Hematopoietic multipotent progenitor cell treated with erythropoietin and hydrocortisone succinate and interleukin-3 and kit ligand, for 6 days (in vitro differentiated cells): ENCODE measurements around the gene HCLS1.
"Not testable (repeated sequence)": the region's sequence is repeated elsewhere in the genome, so short reads cannot be mapped to it uniquely, and the experiment has no call there.

Experiments used
- DNase-seq: peaks from one replicate; pipeline ENCODE4 v3.0.0-alpha.2; 2015

The HCLS1 gene

DNA sequence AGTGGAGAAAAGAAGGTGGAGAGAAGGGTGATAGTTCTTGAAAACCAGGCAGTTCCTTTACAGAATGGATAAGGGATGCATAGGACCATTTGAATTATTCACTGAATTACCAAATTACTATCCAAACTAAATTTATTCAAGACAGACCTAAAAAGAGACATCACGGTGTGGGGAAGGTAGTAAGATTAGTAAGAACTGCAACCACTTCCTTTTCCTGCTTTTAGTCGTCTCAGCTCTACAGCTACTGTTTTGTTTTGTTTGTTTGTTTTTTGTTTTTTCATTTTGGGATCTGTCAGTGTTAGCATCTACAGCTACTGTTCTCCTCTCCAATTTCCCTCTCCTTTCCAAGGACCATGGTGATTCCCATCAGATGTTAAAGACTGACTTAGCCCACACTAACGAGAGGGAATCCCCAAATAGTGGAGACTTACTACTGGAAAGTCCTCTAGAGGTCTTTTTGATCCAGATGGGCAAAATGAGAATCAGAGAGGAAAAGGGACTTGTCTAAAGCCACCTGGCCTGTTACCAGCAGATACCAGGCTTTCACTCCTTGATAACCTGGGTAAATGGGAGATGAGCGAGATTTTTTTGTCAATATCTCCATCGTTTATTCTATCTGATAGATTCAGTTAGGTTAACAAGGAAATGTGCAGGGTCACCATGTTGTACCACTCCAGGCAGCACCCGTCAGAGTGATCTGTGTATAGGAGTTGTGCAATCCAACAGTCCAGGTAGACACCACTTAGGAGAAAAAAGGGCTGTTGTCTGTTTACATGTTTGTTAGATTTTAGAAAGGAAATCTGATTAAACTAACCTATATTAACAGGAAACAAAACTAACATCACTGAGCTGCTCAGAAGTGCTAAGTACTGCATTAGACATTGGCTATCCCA lies 6.0 kb downstream of the HCLS1 start:
- DNase-seq: no peak

DNA sequence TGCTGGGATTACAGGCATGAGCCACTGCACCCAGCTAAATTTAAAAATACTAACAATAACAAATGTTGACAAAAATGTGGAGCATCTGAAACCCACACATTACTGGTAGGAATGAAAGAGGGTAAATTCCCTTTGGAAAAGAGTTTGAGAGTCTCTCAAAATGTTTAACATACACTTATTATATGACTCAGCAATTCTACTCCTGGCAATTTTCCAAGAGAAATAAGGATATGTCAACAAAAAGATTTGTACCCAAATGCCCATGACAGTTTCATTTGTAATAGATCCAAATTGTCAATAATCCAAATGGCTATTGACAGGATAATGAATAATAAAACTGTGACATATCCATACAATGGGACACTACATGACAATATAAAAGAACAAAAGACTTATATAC lies 9.0 kb downstream of the HCLS1 start:
- peak; percentile 55 for DNase-seq

DNA sequence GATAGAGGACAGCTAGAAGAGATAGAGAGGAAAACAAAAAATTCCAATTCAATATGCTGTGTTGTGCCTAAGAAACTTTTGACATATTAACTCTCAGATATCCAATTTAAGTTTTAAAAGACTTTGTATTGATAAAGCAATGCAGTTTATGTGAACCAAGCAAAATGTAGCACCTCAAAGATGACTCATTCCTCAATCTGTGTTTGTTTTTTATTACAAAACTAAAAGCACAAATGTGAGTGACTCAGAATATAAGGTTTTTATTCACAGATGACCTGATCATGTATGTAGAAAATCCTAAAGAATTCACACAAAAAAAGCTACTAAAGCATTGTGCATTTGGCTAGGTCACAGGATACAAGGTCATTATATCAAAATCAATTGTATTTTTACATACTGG lies 11.1 kb downstream of the HCLS1 start:
- no peak for DNase-seq

DNA sequence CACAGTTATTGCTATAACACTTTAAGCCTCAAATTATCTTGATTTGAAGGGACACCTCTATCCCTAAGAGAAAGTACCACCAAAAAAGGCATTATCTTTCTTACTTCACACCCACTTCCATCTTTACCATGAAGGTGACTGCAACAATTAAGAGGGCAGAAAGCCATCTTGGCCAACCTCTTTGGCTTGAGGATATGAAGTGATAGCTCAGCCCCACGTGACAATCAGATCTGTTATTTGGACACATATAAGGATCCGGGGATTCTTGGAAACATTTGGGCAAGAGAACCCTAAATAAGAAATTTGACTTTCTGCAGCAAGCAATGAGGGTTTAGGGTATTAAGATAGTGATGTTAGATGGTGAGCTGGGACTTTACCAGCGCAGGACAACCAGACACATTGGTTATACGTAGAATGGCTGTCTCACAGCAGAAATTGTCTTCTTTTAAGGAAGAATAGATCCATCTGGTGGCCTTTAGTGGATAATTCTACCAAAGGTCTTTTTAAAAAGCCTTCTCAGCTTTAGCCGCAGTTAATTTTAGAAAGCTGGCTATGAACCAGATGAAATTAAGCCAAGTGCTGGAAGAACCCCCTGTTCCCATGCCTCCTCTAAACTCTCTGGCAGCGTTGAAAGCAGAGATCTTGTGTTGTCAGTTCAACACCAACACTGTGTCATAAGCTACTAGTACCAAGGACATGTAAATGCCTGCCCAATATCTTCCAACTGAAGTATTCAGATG lies 12.3 kb downstream of the HCLS1 start:
- no peak for DNase-seq

DNA sequence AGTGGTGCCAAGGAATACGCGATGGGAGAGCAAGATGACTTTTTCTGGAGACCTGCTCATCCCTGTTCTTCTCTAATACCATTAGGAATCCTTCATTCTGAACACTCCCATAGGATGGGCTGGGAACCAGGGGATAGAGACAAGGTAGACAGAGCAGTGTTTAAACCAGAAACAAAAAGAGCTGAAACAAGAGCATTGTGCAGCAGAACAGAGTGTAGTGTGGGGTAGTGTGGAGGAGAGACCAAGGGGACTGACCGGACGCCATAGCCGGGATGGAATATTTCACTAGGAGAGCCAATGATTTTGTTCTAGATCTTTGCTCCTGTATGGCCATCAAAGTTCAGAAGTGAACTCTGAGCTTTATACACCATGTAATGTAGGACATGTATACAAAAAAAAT lies 15.6 kb downstream of the HCLS1 start:
- no peak for DNase-seq

DNA sequence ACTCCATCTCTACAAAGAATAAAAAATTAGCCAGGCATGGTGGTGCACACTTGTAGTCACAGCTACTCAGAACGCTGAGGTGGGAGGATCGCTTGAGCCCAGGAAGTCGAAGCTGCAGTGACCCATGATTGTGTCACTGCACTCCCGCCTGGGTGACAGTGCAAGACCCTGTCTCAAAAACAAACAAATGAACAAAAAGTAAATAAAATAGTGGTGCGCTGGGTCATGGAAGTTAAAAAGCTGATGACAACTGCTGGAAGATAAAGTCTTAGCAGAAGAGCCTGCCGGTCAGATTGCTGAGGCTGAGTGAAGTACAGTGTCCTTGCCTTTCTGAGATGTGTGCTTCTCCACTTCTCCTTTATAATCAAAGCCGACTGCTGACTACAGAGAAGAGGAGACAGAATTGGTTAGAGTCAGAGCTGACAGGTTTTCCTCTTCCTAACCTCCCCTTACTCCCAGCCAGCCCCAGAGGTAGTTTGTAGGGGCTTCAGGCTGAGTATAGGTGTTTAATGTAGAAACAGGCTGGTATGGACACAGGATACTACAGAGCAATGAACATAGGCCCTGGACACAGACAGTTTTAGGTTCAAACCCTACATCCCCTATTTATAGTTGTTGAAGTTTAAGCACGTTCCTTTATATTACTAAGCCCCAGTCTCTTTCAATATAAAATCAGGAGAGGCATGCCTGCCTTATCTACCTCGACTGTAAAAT lies 17.9 kb downstream of the HCLS1 start:
- no peak for DNase-seq

DNA sequence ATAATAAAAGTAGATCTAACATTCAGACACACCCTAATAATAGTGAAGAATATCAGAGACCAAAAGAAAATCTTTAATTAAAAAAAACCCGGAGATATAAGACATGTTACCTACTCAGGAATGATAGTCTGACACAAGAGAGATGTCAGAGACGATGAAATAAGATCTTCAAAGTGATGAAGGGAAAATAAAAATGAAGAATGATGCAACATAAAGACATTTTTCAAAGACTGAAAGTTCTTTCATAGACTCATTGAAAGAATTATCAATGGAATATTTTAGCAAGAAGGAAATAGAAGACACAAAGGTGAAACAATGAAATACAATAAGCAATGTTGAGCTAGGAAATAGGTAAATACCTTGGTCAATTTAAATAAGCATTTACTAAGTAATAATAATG lies 19.6 kb downstream of the HCLS1 start:
- no peak for DNase-seq

DNA sequence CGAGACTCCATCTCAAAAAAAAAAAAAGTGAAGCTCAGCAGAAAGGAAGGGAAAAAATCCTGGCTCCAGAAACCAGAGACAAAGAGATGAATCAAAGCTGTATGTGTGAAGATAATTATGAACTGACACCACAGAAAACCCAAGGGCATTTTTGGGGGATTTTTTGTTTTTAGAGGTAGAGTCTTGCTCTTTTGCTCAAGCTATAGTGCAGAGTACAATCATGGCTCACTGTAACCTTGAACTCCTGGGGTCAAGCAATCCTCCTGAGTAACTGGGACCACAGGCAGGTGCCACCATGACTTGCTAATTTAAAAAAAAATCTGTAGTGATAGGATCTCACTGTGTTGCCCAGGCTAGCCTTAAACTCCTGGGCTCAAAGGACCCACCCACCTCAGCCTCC lies 22.8 kb downstream of the HCLS1 start:
- DNase-seq: no peak

DNA sequence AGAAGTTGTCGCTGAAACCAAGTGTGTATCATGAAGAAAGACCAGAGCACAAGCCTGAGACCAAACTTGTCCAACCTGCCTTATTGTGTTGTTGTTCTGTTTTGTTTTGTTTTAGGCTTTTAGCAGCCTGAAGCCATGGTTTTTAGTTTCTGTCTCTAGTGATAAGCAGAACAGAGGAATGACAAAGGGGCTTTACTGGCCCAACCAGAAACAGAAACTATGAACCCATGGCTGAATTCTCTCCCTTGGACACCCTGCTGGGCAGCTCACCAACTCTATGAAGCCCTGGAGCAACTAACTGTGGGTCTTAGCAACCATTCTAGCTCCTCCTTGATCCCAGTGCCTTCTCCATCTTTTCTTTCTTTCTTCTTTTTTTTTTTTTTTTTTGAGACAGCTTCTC lies 30.3 kb downstream of the HCLS1 start:
- no peak for DNase-seq

DNA sequence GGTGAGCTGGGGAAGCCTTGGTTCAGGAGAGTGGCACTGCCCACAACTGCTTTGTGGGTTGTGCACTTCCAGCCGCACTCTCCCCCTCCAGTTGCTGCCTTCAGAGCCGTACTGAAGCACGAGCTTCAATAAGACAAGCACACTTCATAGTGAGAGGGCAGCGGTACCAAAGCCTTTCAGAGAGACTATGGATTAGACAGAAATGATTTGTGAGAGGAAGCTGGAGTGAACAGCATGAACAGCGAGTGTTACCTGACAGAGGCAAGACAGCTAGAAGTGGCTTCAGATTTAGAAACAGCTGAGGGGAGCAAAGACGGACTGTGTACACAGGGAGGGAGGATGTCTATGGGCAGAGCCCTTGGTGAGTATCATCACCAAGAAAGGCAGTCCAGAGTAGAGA lies 31.1 kb downstream of the HCLS1 start:
- DNase-seq: no peak

DNA sequence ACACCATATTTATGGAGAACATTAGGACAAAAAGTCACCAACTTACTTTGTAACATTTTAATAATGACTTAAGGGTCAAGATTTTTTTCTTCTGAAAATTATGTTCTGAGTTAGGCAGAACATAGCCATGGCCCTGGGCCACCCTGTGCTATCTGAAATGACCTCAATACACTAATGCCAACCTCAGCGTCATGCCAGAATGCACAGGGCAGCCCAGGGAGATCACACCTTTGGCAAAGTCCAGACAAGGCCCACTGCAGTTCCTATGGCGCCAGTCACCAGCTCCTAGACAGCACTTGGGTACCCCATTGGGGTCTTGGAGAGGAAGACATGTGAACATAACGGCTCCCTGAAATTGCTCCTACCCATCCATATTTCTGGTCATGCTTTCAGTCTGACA lies 33.1 kb downstream of the HCLS1 start:
- DNase-seq: no peak

DNA sequence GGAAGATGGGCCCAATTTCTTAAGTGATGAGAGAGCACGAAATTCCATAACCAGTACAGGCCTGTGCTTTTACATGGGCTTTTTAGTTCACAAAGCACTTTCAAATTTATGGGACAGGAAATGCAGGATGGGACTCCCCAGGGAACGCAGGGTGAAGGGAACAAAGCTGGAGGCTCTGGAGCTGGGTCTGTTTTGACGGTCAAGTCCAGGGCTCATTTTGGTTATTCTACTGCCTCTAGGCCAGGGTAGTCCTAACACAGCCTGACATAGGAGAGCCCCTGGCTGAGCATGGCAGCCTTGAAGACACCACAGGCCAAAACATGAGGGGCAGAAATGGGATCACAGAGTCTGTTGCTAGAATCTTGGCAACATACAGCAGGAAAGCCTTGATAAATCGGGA lies 33.5 kb downstream of the HCLS1 start:
- DNase-seq: no peak

DNA sequence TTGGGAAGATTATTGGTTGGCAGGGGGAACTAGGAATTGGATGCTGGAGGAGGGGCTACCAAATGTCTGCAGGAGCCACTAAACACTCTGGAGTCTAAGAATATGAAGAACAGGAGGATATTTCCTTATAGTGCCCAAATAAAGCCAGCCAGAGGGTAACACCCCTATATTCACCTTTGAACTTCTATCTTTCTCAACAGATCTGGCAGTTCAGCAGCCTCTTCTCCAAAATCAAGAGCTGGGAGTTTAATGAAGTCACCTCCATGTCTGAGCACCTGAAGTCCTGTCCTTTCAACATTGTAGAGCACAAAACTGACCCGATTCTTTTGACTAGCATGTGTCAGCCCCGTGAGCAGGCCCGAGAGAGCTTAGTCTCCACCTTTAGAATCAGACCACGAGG lies 34.2 kb downstream of the HCLS1 start:
- DNase-seq: no peak

DNA sequence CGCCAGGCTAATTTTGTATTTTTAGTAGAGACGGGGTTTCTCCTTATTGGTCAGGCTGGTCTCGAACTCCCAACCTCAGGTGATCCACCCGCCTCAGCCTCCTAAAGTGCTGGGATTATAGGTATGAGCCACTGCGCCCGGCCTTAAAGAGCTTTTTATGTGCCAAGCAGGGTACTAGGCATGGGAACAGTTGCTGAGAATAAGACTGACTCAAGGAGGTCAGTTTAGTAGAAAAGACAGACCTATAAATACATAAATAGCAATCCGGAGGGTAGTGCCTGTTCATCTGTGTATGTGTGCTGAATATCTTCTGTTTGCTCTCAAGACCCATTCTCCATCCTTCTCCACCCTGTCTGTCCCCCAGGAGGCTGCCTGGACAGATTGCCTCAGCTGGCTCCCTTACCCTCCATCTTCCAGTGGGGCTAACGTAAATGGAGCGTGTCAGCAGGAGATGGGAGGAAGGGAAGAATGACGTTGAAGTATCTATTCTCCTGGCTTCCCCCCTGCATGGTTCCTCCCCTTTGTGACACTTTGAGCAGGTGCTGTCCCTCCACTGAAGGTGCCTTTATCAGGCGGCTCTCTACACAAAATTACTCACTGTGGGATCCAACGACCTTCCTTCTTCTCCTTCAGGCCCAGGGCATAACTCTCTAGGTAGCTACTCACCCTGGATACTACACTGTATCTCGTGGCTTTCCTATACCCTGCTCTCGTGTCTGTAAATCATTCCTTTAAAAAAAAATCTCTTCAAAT lies 36.4 kb downstream of the HCLS1 start:
- no peak for DNase-seq

DNA sequence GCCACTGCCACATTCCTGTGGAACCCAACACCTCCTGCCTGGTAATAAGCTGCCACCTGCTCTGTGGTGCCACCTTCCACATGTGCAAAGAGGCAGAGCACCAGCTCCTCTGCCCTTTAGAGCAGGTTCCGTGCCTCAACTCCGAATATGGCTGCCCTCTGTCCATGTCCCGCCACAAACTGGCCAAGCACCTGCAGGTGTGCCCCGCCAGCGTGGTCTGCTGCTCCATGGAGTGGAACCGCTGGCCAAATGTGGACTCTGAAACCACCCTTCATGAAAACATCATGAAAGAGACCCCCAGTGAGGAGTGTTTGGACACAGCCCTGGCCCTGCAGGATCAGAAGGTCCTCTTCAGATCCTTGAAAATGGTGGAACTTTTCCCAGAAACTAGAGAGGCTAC lies 39.2 kb downstream of the HCLS1 start:
- DNase-seq: no peak

DNA sequence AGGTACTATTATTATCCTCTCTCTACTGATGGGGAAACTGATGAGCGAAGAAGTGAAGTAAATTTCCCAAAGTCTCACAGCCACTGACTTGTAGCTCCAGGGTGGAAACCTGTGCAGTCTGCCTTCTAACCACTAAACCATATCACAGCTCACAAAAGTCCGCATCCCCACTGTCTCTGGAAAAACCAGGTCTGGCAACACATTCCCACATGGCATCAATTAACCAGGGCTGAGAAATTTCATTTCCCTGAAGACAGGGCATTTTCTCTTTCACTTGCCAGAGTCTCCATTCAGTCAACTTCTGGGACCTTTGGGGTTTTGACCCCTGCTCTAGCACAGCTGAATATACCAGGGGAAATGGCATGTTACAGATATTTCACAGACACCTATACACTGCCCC lies 41.0 kb downstream of the HCLS1 start:
- no peak for DNase-seq

DNA sequence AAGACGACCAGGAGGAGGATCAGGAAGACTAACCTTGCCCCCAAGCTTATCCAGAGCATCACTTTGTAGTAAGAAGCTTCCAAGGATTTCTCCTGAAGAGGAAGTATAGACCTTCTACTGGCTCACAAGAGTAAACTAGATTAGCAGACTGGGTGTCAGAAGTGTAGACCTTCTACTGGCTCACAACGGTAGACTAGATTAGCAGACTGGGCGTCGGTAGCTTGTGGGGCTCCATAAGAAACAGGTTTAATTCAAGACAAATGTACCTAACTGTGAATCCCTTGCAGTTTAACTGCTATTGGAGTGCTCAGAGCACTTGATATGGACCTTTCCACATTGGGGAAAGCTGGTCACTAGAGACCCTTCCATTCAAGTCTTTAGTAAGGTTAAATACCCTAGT lies 54.6 kb downstream of the HCLS1 start:
- peak; percentile 51 for DNase-seq

DNA sequence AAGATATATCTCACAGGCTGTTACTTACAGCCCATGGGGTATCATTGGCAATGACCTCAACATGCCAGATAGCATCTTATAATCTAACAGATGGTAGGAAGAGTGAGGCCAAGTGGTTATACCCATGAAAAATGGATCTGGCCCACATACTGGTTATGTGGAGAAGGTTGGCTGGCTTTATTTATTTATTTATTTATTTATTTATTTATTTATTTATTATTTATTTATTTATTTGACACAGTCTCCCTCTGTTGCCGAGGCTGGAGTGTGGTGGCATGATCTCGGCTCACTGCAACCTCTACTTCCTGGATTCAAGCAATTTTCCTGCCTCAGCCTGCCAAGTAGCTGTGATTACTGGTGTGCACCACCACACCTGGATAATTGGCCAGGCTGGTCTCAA lies 55.9 kb downstream of the HCLS1 start:
- DNase-seq: no peak

DNA sequence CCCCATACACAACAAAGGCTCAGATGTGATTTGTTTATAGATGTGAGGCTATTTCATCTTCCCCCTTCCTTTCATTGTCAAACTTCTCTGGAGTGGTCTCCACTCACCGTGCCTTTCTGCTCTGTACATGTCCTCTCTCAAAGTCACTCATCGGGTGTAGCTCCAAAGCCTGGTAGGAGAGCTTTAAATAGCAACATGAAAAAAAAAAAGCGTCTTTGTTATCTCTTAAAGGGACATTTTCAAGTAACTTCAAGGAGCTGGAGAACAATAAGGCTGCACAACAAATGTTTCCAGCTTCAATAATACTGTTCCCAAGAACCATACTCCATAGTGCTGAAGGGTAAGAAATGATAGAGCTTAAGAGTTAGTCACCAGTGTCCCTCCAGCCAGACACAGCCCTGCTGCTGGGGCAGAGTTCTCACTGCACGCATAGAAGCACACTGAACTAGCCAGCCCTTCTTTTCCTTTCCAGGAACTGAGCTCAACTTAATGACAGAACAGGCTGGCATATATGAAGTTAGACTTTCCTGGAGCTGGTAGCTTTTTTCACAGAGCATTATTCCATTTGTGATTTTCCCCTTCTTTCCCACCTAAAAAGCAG lies 59.4 kb downstream of the HCLS1 start:
- DNase-seq: no peak

DNA sequence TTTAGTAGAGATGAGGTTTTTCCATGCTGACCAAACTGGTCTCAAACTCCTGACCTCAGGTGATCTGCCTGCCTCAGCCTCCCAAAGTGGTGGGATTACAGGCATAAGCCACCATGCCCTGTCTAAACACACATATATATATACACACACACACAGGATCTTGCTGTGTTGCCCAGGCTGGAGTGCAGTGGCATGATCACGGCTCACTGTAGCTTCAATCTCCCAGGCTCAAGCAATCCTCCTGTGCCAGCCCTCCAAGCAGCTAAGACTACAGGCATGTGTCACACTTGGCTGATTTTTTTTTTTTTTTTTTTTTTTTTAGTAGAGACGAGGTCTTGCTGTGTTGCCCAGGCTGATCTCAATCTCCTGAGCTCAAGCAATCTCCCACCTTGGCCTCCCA lies 60.8 kb downstream of the HCLS1 start:
- DNase-seq: not testable (repeated sequence)

DNA sequence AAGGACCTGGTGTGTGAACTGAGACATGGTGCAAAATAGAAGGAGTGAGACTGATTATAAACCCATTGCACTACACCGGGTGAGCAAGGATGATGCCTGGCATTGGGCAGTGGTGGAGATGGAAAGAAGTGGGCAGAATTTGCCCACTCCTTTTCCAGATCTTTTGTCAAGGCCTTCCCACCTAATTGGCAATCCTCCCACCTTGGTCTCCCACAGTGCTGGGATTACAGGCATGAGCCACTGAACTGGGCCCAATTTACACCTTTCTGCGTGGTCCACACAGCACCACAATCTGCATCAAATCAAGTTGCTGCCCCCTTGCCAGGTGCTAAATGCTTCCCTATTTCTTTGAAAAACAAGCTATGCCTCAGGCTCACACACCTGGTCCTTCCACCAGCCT lies 62.1 kb downstream of the HCLS1 start:
- DNase-seq: no peak

DNA sequence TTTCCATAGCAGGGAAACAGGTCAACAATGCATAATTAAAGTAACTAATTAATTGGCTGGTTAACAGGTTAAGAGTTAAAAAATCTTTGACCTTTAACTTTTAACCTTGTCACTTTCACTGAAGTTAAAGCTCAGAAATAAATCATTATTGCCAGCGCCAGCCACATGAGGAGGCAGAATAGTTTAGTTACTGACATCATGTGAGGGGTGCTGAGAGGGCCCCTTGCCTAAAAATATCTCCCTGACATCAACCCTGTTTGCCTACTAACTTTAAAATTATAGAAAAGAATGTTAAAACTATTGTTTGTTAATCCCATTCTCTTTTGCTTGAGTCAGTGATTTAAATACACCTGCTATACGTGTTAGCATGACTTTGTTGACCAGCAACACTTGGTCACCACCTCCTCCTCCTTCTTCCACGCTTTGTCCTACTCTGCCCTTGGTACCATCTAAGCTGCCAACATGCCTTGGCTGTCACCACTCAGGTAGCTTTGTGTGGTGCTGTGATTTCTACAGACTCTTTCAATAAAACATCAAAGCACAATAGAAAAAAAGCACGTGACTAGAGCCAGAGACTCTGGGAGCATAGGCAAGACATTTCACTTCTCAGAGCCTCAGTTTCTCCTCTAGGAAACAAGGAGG lies 64.8 kb downstream of the HCLS1 start:
- no peak for DNase-seq
